H1 (cell line): Measurements from ENCODE around the gene ZNF423. TPM values are rescaled to one million over a fixed set of nuclear protein-coding genes. Genes with fewer than 3 reads are reported as not detected.

Experiments
- CREB1 ChIP-seq: IDR thresholded peaks from 2 replicates; pipeline ENCODE4 v1.6.1; 2012; ENCODE audit warnings: inconsistent platforms
- MAFK ChIP-seq: IDR thresholded peaks from 2 replicates; pipeline ENCODE4 v1.6.1; 2012; ENCODE audit warnings: low read depth, mild to moderate bottlenecking, improper control_type of control experiment, low read length
- RNF2 ChIP-seq: fragments of 200-900, 300-1000 bp; sonication (generic); IDR thresholded peaks from 2 replicates; pipeline ENCODE4 v1.7.1; 2016; ENCODE audit warnings: borderline replicate concordance, low read depth, mild to moderate bottlenecking, antibody characterized with exemption, low read length; ENCODE audit not compliant: poor library complexity, severe bottlenecking; ENCODE audit errors: missing control alignments
- polyA plus RNA-seq, 7 experiments: library from polyadenylated mRNA; depleted of rRNA in 3 of 7; stranded (reverse) in 5 of 7; unstranded in 2 of 7; fragments of >200 nt in 5 of 7; fragments of 200-250 nt in 2 of 7; gene quantifications; 1 replicate in 5 of 7; 2 replicates in 1 of 7; 4 replicates in 1 of 7; pipeline versions ENCODE4 v1.2.1 to v1.2.3, GENCODE V29; 2011 to 2013; ENCODE audit warnings: missing spikeins in 2 of 7, mixed read lengths in 2 of 7
- total RNA-seq: library from RNA; stranded (reverse); fragmentation: NEBNext Ultra II Directional; extraction: Animal tissue kit (Norgen Biotek cat#: 25700); gene quantifications from 2 replicates; pipeline ENCODE4 v1.2.1, GENCODE V29; 2021

The ZNF423 gene
- total and polyA plus RNA-seq, 2 of the 8 experiments (the other 6 are each of a cell fraction or from before 2014, with no cell fraction given) = 38.2 to 52.3 TPM

GRCh38 chr16:49660626-49661025, 195.3 kb downstream of the ZNF423 start (continued):
- TF ChIP-seq CREB1 (no peak), RNF2 (no peak), MAFK (no peak)
